G401.6 (cell line): ENCODE data around the gene ANO2.

ENCODE experiments used
- FAIRE-seq: peaks from 2 replicates; lab custom pipeline; 2012; peaks lifted over from hg19 to GRCh38; lab: Jason Lieb, UNC

ANO2 gene

GRCh38 chr12:5535541-5535940, 409.5 kb downstream of the ANO2 start:
- no peak for FAIRE-seq

- FAIRE-seq = no peak
Observed at GRCh38 chr12:5534426-5535199, 410.4 kb downstream of the ANO2 start.

DNA sequence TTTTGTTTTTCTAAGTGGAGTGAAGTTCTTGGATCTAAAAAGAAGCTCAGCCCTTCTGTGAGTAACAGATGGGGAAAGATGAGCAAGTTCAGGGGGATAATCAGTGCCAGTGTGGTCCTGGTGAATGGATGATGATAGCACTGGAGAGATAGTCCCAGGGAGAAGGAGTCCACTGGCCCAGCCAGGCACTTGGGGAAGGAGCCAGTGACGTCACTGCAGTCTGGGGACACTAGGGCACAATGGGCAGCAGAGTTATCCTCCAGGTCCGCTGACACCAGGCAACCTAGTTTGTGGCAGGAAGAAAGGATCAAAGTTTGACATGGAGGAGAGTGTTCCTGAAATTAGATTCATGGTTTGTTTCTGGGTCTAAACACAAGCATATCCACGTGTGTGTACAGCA, 411.7 kb downstream of the ANO2 start:
- no peak for FAIRE-seq

- no peak for FAIRE-seq
Observed at GRCh38 chr12:5525783-5526367, 419.2 kb downstream of the ANO2 start.

DNA sequence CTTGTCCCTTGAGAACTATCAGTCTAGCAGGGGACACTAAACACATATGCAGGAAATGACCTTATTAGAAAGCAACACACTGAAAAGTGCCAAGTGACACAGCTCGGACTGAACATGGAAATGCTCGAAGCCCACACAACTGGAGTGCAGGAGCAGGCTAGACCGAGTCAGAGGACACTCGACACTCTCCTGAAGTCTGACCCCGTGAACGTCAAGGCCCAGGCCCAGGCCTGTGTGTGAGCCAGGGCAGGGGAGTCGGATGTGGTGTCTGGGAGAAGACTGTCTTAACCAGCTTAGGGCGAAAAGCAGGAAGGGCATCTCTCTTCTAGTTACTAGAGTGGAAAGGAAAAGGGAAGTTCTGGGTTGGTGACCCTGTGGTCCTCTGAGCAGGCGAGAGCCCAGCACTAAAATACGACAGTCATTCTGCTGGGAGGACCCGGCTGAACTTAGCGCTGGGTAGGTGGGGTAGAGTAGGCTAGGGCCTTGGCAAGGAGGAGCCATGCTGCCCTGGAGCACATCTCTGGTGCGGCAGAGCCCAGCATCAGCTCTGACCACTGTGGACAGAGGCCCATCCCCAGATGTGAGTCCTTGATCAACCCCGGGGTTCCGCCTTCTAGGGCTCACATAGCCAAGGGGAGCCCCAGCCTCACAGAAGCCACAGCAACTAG, 420.2 kb downstream of the ANO2 start:
- no peak for FAIRE-seq

DNA sequence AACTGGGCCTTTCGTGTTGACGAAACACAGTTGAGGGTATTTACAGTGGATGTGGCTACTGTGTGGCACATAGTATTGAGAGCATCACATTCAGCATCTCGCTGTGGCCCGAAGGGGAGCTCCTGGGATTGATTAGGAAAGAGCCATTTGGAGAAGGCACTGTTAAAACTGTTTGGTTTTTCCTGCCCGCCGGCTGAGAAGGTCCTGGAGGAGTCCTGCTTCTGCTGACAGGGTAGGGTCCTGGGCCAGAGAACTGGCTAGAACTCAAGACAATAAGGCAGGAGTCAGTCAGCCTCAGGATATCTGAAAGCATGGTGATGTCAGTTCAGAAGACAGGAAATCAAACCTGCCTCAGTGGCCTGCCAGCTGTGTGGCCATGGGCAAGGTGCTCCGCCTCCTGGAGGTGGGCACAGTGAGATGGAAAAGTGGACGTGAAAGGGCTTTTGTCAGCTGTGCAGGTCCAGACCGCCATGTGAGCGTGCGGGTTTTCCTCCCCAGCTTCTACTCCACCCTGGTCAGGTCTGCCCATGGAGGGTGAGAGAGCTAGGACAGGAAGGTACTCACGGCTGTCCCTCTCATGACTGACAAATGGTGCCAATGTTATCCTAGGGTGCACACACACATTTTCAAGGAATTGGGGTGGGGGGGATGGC, 420.8 kb downstream of the ANO2 start:
- FAIRE-seq = no peak

- no peak for FAIRE-seq
Observed at GRCh38 chr12:5523396-5524115, 421.5 kb downstream of the ANO2 start.

- no peak for FAIRE-seq
Observed at GRCh38 chr12:5522432-5523335, 422.4 kb downstream of the ANO2 start.

DNA sequence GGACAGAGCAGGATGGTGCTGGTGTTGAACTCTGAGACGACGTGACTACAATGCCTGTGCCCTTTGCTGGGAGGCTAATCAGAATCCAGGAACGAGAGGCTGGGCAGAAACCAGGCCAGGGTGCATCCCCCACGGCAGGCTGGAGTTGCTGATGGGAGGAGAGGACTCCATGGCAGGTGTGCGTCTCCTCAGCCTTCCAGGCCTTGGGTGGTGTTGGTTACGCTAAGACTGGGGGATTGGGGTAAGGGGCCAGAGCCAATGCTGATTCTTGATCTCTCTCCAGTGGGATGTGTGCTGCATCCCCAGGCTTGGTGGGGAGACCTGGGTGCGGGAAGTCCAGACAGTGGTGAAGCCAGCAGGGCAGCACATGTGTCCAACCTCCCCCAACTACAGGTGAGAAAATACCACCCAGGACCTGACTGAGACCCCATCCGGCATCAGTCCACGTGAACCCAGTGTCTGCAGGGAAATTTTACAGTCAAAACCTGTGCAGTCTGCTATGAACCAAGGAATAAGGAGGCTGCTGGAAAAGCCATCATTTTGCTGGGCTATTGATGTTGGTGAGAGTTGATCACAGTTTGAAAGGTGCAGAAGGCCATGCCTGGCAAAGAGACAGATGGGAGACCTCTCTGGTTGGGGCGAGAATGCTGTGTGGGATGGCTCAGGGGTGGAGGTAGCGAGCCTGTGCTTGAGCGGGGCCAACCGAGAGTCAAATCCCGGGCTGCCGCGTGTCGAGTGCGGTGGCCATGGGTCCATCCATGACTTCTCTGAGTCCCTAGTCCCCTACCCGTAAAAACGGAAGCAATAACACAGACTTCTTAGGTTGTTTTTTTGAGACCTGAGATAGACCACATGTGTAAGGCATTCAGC, 423.4 kb downstream of the ANO2 start:
- FAIRE-seq = no peak

DNA sequence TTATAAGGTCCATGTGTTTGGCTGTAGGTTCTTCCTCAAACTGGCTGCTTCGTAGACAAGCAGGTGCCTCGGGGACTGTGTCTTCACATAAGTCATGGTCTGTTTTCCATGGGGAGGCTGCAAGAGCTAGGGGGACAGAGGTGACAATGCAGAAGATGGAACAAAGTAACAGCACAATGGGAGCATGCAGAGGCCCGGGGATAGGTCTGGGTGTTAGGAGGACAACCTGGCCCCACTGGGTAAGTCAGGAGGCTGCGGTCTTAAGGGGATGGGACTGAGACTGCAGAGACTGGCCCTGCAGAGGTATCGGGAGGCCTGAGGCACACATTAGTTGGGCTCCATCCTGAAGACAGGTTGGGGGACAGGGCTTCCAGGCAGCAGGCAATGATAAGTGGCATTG, 424.2 kb downstream of the ANO2 start:
- no peak for FAIRE-seq

DNA sequence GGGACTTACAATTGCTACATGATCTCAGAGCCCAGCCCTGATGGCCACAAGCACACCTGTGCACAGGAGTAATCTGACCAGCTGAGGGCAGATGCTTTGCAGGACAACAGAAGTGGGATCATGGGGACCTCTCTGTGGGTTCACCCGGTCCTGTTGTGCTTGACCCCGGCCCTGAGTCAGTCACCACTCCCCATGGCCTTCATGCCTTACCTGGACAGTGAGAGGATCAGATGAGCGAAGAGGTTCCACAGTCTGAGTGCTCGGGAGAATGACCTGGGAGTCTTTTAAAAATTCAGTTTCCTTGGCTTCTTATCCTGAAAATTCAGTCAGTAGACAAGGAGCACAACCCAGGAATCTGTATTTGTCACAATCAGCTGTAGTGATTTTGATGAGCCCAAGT, 425.0 kb downstream of the ANO2 start:
- FAIRE-seq = no peak

DNA sequence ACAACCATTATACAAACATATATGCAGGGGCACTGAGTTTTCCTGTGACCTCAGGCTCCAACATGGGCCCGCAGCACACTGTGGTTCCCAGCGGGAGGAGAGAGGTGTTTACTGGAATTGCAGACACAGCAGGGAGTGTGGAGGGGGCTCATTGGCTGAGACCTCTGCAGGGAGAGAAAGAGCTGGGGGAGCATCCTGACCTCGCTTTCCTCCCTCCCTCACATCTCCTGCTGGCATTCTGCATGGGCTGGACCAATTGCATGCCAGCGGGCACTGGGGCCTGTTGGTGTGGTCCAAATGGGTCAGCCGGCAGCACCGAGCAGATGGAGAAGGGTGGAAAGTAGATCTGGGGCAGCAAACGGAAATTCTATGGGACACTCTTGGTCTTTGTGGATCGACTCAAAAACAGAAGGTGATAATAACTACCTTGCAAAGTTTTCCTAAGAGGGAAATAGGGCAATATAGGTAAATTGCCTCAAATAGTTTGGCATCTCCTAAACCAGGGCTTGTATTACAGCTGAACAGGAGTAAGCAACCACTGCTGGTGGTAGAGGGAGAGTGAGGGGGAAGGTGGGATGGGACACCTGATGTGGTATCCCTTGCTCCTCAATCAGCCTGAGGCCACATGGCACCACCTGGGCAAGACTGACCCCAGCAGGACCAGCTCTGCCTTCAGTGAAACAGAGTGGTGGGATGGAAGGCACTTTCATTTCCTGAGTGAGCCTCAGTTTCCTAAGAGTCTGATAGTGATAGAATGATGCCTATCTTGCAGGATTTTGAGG, 426.3 kb downstream of the ANO2 start:
- FAIRE-seq = no peak

DNA sequence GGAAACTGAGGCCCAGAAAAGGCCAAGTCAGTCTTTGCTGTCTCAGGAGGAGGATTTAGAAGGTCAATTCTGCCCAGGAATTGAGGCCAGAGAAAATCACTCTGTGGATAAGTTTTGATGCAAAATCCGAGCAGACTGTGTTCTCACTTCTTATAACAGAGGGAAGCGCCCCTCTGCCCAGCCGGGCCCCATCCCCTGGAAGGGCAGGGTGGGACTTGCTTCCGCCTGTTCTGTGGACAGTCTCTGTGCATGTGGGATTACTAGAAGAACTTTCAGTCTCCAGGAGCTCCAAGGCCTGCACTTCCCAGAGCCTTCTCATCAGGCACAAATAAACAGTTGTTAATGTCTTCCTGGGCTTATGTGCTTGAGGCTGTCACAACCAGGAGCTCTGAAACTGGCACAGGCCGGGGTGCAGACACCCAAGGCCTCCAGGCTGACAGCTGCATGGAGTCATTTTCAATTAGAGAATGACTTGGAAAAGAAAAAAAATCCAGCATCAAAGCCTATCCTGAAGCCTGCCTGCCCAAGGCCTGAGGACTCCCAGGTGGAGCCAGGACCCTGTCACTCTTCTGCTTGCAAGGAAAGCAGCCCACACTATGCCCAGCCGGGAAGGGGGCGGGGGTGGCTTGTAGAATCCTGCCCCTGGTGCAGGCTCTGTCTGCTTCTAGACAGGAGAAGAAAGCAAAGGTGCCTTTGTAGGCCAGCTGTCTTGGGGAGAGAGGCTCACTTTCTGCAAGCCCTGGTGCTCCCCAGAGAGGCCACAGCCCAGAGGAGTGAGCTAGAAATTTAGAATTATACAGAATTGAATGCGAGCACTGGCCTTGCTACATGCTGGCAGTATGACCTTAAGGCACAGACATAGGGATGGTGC, 428.5 kb downstream of the ANO2 start:
- no peak for FAIRE-seq

- no peak for FAIRE-seq
Observed at GRCh38 chr12:5515458-5515857, 429.6 kb downstream of the ANO2 start.

DNA sequence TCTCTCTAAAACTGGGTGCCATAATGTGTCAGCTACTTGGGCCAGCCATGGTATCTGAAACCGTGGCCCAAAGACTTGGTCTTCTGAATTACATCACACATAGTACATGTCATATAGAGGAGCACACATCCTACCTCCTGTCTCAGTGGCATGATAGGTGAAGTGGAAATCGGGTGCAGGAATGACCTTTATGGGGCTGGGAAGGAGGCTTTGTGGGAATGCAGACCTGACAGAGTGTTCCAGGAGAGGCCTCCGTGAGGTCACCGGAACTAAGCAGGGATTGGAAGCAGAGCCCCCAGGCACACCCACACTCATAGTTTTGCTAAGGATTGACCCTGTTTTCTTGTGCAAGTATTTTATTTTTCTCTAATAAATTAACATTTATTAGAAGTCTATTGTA, 430.5 kb downstream of the ANO2 start:
- no peak for FAIRE-seq

DNA sequence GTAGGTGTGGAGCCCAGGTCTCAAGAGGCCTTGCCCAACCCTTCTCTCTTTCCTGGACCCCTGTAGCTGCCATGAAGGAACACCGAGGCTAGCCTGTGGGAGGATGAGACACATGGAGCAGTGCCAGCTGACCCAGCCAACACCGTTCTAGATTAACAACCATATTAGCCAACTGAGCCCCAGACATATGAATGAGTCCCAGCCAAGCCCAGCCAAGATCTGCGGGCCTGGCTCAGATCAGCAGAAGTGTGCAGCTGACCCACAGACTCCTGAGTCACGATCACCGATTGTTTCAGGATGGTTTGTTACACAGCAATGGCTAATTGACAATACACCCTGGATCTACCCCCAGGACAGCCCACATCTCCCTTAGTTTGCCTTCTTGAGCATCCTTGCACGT, 431.0 kb downstream of the ANO2 start:
- no peak for FAIRE-seq

- no peak for FAIRE-seq
Observed at GRCh38 chr12:5513406-5513805, 431.7 kb downstream of the ANO2 start.
